Activated T-cell treated with anti-CD3 and anti-CD28 coated beads for 4 hours (primary cell): Measurements from ENCODE around the gene BCORL1.

Source experiments
- DNase-seq: peaks from one replicate; pipeline ENCODE4 v3.0.0-alpha.2; 2020

Gene BCORL1

GRCh38 chrX:130015181-130015580 is 32.7 kb downstream of the BCORL1 start:
- DNase-seq: no peak

DNA sequence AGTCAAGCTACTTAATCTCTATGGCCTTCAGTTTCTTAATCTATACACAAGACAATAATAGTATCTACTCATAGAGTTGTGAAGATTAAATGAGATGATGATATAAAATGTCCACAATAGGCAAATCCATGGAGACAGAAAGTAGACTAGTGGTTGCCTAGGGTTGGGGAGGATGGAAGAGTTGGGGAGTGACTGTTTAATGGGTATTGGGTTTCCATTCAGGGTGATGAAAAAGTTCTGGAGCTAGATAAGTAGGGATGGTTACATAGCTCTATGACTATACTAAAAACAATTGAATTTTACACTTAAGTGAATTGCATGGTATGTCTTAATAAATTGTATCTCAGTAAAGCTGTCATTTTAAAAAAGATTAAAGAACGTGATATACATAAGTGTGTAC is 35.7 kb downstream of the BCORL1 start:
- no peak for DNase-seq

DNA sequence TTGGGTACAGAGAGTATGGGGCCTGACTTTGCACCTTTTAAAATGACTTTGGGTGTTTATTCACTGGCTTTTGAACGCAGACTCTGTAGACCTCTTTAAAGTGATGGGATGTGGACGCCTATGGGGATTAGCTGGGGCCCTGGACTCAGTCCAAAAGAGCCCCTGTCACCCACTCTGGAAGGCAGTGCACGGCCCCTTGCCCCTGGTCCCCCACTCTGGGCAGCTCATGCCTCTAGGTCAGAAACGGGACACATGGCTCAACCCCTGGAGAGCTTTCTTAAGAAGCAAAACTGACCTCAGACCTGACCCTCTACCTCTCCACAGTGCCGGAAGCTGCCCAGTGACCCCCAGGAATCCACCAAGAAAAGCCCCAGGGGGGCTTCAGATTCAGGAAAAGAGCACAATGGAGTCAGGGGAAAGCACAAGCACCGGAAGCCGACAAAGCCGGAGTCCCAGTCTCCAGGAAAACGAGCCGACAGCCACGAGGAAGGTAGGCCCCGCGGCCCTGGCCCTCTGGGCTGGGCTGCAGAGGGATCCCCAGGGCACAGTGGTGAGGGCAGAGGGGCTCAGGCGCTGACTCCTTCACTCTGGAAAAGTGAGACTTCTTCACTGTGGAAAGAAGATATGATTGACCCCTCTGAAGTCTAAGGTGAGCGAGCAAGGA is 38.4 kb downstream of the BCORL1 start:
- DNase-seq: no peak

- DNase-seq: peak; percentile 65
These were observed 41.7 kb downstream of the BCORL1 start for GRCh38 chrX:130024127-130024526.

GRCh38 chrX:130025256-130025655 is 42.8 kb downstream of the BCORL1 start:
- no peak for DNase-seq

- DNase-seq: no peak
These were observed 45.1 kb downstream of the BCORL1 start for GRCh38 chrX:130027569-130027968.

DNA sequence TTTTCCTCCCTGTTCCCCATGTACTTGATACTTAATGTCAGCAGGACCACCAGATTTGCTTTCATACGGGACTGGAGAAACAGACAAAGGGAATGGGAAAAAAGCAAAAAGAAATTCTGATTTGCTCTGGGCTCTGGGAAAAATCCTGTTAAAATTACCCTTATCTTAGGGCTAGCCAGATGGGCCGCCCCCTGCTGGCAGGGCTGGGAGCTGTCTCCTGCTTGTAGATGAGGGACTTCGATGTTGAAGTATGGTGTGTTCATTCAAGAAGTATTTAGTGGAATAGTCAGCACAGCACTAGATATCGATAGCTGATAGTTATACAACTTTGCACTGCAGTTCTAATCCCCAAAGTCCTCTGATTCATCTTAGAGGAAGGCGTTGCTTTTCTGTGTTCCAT is 45.8 kb downstream of the BCORL1 start:
- peak; percentile 30 for DNase-seq

DNA sequence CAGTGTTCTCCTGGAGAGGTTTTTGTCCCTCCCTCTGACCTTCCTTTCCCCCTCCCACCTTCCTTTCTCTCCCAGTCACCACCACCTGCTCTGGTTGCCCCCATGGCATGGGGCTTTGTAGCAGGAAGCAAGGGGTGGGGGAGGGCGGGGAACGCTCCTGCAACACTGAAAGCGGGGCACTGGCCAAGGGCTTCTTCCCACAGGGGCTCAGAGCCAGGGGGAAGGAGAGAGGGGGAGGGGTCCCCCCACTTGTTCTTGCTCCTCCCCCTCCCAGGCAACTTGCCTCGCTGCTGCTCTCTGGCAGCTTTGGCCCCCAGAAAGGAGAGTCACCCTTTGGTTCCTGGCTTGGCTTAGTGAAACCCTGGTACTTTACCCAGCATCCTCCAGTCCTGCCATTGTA is 48.4 kb downstream of the BCORL1 start:
- DNase-seq: no peak

- no peak for DNase-seq
These were observed 50.1 kb downstream of the BCORL1 start for GRCh38 chrX:130032552-130032951.

DNA sequence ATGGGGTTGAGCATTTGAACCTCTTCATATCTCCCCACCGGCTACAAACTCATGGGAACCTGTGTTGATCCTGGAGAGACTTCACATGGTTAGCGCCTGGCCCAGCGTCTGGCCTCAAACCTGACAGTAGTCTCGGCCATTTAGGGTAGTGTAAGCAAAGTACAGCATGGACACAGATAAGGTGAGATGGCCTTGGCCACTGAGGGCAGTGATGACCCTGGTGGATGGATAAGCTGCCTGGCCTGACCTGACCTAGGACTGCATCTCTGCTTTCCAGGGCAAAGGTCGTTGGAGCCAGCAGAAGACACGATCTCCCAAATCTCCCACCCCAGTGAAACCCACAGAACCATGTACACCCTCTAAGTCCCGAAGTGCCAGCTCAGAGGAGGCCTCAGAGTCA is 51.7 kb downstream of the BCORL1 start:
- no peak for DNase-seq

DNA sequence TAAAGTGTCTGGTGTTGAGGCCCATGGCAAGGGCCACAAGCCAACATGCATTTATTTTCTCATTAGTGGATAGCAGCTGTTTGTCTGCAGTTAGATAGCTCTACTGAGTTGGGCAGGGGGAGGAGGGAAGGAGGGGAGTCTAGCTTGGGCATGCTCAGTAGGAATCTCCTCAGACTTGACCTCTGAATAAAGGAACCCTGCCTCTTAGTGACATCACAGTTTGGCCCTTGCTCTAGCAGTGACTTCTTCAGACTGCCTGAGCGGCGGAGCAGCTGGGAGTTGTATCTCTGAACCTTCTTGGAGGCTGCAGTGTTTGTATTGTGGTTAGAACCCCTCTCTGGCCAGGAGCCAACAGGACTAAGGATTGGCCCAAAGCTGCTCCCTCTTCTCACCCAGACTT is 57.4 kb downstream of the BCORL1 start:
- DNase-seq: no peak

GRCh38 chrX:130047416-130047815 is 65.0 kb downstream of the BCORL1 start:
- no peak for DNase-seq

- no peak for DNase-seq
These were observed 66.3 kb downstream of the BCORL1 start for GRCh38 chrX:130048686-130049222.

DNA sequence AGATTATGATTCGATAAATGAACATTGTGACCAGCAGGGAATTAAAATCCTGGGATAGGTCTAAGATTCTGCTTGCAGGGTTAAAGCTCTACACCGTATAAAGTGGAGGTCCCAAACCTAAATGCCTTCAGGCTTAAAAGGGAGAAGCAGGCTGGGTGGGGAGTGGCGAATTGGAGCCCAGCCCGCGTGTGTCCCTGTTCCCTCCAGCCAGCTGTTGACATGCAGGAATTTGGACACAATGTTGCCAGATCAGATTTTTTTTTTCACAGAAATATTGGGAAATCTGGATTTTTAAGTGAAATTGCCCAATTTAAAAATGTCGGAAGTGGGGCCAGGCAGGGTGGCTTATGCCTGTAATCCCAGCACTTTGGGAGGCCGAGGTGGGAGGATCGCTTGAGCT is 67.4 kb downstream of the BCORL1 start:
- no peak for DNase-seq

DNA sequence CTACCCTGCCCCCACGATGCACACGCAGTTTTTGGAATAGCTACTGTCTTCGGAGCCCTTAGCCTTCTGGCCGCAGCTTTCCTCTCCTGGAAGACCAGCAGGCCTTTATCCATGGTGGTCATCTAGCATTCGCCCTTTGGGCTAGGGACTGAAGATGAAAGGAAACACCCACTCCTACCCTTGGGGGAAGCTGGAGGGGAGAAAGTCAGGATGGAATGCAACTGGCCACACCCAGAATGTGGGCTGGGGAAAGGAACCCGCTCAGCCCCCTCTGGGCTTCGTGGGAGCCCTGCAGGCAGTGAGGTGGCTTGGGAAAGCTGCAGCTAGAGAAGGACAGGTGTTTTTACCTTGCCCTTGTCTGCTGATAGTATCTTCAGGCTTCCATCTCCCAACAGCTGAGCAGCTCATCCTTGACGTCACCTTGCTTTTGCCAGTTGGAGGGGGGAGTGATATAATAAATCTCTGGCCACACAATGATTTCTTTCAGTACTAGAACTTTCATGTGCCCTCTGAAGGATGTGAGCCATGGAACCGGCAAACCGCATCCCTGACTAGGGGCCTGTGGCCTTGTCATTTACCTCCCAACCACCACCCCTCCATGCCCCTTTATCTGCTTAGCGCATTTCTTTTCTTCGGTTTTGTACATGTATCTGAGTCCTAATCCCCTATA is 68.9 kb downstream of the BCORL1 start:
- no peak for DNase-seq

GRCh38 chrX:130053236-130053635 is 70.8 kb downstream of the BCORL1 start:
- no peak for DNase-seq

- no peak for DNase-seq
These were observed 72.7 kb downstream of the BCORL1 start for GRCh38 chrX:130055103-130055502.

GRCh38 chrX:130055899-130056298 is 73.5 kb downstream of the BCORL1 start:
- DNase-seq: no peak

GRCh38 chrX:130057209-130057608 is 74.8 kb downstream of the BCORL1 start:
- no peak for DNase-seq

- no peak for DNase-seq
These were observed 76.2 kb downstream of the BCORL1 start for GRCh38 chrX:130058652-130059051.

DNA sequence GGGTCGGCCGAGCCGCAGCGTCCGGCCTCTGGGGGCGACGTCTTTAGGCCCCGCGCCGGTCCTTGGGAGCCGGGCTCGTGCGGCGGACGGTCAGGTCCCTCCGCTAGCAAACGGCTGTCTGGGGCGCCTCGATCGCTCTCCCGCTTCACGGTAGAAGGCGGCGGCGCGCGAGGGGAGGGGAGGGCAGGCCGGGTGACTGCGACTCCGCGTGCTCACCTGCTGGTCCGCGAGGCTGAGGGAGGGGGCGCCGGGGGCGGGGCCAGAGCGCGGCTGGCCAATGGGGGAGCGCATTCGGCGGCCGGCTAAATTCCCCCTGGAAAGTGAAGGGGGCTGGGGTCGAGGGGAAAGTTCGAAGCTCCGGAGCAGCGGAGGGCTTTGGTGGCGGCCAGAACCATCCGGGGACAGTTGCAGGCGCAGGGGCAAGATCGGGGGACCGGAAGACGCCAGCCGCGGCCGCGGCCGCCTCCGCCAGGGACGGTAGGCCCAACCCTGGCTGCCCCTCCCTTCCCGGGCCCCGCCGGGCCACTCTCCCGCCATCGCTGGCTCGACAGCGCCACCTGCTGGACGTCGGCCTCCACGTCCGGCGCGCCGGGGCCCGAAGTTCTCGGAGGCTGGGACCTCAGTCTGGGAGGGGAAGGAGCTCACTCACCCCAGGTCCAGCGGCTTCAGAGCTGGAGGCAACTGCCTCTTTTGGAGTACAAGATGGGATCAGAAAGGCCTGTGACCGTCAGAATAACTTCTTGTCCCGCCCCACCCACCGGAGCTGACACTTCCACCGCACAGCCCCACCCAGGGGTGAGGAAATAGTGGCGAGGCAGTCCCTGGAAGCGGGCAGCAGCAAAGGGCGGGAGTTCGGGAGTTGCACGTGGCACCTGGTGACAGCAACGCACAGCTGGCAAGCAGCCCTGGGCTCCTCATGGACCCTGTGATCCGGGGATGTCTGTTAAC is 78.0 kb downstream of the BCORL1 start:
- peak; percentile 76 for DNase-seq

- no peak for DNase-seq
These were observed 84.7 kb downstream of the BCORL1 start for GRCh38 chrX:130066975-130067615.
